OCI-LY1 (cell line): ENCODE results near the gene NCKIPSD.

ENCODE experiments used
- CTCF ChIP-seq: fragments of 200-600 bp; sonication (generic), shearing (Covaris generic); IDR thresholded peaks from 2 replicates; pipeline ENCODE4 v1.5.1; 2017; ENCODE audit warnings: mild to moderate bottlenecking, antibody characterized with exemption, low read length, moderate library complexity, mixed read lengths
- EZH2 ChIP-seq: fragments of 200-600 bp; sonication (generic), shearing (Covaris generic); IDR thresholded peaks from 2 replicates; pipeline ENCODE4 v1.8.0; 2017; ENCODE audit warnings: borderline replicate concordance, mixed run types, mild to moderate bottlenecking, antibody characterized with exemption, low read length, moderate library complexity, mixed read lengths

DNA sequence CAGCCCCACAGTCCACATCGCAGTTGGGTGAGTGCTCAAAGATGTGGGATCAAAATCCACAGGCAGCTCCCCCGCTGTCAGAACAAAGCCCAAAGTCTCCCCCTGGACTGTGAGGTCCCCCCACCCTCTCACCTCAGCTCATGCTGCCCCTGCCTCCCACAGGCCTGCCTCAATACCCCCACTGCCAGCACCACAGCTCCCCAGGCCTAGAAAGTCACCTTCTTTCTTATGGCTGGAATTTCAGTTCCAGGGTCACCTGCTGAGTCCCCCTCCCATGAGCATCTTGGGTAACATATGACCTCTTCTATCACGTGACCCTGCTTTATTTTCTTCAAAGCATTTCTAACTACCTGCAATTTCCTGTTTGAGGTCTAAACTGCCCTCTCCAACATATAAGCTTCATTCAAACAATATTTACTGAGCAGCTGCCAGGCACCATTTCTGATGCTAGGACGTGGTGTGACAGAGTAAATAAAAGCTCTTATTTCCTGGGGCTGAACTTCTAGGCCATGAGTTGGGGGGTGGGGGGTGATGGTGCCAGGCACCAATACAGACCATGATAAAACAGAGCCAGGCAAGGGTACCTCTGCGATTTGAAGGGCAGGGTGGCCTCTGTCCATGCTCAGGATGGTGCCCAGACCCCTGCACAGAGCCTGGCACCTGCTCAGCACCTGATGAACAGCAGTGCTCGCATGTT lies 61.7 kb downstream of the NCKIPSD start:
- TF ChIP-seq CTCF, result no peak
- TF ChIP-seq EZH2, result no peak
